KMS-11 (cell line): Measurements from ENCODE around the gene NXPE2.

Experiments
- H2AFZ ChIP-seq: fragments of 200-600 bp; sonication (generic); 2 replicates; pipeline ENCODE4 v1.6.1; 2016; ENCODE audit warnings: antibody characterized with exemption, mixed run types, low read depth
- H3K27ac ChIP-seq: fragments of 200-600 bp; sonication (generic); 2 replicates; pipeline ENCODE4 v1.6.1; 2016; ENCODE audit warnings: mild to moderate bottlenecking, mixed run types
- H3K27me3 ChIP-seq: fragments of 200-600 bp; sonication (generic); 2 replicates; pipeline ENCODE4 v1.6.1; 2017; ENCODE audit warnings: mild to moderate bottlenecking, low read depth, mixed run types, moderate library complexity; ENCODE audit not compliant: insufficient read depth
- H3K36me3 ChIP-seq: fragments of 200-600 bp; sonication (generic); 2 replicates; pipeline ENCODE4 v1.6.1; 2017; ENCODE audit warnings: mild to moderate bottlenecking, mixed run types; ENCODE audit not compliant: insufficient read depth
- H3K4me1 ChIP-seq: fragments of 200-600 bp; sonication (generic); 2 replicates; pipeline ENCODE4 v1.6.1; 2016; ENCODE audit warnings: mild to moderate bottlenecking, low read depth, mixed run types; ENCODE audit not compliant: poor library complexity, severe bottlenecking
- H3K4me2 ChIP-seq: fragments of 200-600 bp; sonication (generic); 2 replicates; pipeline ENCODE4 v1.7.0; 2016; ENCODE audit warnings: mild to moderate bottlenecking, mixed run types
- H3K4me3 ChIP-seq: fragments of 200-600 bp; sonication (generic); IDR thresholded peaks from 2 replicates; pipeline ENCODE4 v1.6.1; 2017; ENCODE audit warnings: low read depth, low read length, mixed read lengths; ENCODE audit not compliant: insufficient read depth
- H3K79me2 ChIP-seq: fragments of 200-600 bp; sonication (generic); 2 replicates; pipeline ENCODE4 v1.6.1; 2016; ENCODE audit warnings: low read depth, mixed run types; ENCODE audit not compliant: insufficient read depth
- H3K9ac ChIP-seq: fragments of 200-600 bp; sonication (generic); 2 replicates; pipeline ENCODE4 v1.6.1; 2016; ENCODE audit warnings: mild to moderate bottlenecking, mixed run types
- H4K20me1 ChIP-seq: fragments of 200-600 bp; sonication (generic); 2 replicates; pipeline ENCODE4 v1.6.1; 2016; ENCODE audit warnings: mild to moderate bottlenecking, mixed run types; ENCODE audit not compliant: insufficient read depth
- CTCF ChIP-seq: fragments of 200-600 bp; sonication (generic); conservative IDR thresholded peaks from 2 replicates; pipeline ENCODE4 v1.6.1; 2017; ENCODE audit warnings: low read depth, mild to moderate bottlenecking, antibody characterized with exemption, low read length, moderate library complexity, mixed read lengths

Gene NXPE2

DNA sequence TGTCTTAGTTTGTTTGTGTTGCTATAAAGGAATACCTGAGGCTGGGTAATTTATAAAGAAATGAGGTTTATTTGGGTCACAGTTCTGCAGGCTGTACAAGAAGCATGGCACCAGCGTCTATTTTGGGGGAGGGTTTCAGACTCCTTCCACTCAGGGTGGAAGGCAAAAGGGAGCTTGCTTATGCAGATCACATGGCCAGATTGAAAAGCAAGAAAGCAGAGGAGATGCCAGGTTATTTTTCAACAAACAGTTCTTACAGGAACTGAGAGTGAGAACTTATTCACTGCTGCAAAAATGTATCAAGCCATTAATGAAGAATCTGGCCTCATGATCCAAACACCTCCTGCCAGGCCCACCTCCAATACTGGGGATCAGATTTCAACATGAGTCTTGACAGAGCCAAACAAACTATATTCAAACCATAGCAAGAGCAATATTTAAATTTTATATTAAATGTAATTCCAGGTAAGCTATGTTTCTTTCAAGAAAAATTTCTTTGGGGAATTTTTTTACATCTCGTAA lies 66.9 kb downstream of the NXPE2 start:
- Histone ChIP-seq H4K20me1 (no peaks in the 10 kb centered on the region), H3K4me1 (no peaks in the 10 kb centered on the region), H3K27me3 (no peaks in the 10 kb centered on the region), H3K4me2 (no peak overlapping the region), H3K27ac (no peak overlapping the region), H2AFZ (no peak overlapping the region), H3K9ac (no peak overlapping the region), H3K79me2 (no peaks in the 10 kb centered on the region), H3K4me3 (no peak overlapping the region), H3K36me3 (no peaks in the 10 kb centered on the region)
- no peak for TF ChIP-seq CTCF

GRCh38 chr11:114746013-114746412 lies 67.7 kb downstream of the NXPE2 start:
- TF ChIP-seq CTCF, result no peak
- no peaks in the 10 kb centered on the region for H4K20me1 ChIP-seq
- H2AFZ ChIP-seq, result no peak overlapping the region
- H3K79me2 ChIP-seq, result no peaks in the 10 kb centered on the region
- H3K27me3 ChIP-seq, result no peaks in the 10 kb centered on the region
- no peaks in the 10 kb centered on the region for H3K36me3 ChIP-seq
- no peaks in the 10 kb centered on the region for H3K4me1 ChIP-seq
- no peak overlapping the region for H3K9ac ChIP-seq
- H3K4me3 ChIP-seq, result no peak overlapping the region
- no peak overlapping the region for H3K27ac ChIP-seq
- no peak overlapping the region for H3K4me2 ChIP-seq
